ENCODE data around the gene RNF40.
"Not testable (repeated sequence)": the region's sequence is repeated elsewhere in the genome, so short reads cannot be mapped to it uniquely, and the experiment has no call there.

The RNF40 gene

GRCh38 chr16:30783280-30784109 is 21.4 kb downstream of the RNF40 start:
- DNase-seq: no peak

GRCh38 chr16:30784215-30784614 is 22.1 kb downstream of the RNF40 start:
- no peak for DNase-seq

- DNase-seq: no peak
Observed at GRCh38 chr16:30785126-30786106, 23.3 kb downstream of the RNF40 start.

- peak; percentile 38 for DNase-seq
Observed at GRCh38 chr16:30786115-30786935, 24.2 kb downstream of the RNF40 start.

- peak; percentile 44 for DNase-seq
Observed at GRCh38 chr16:30786936-30787612, 25.0 kb downstream of the RNF40 start, which contains the start of gene ZNF629. Gene ZNF629 (minus strand): TSS chr16:30787205. CDS start chr16:30784482, 2,723 bp downstream.

- no peak for DNase-seq
Observed at GRCh38 chr16:30787613-30788378, 25.7 kb downstream of the RNF40 start.

- DNase-seq: no peak
Observed at GRCh38 chr16:30793508-30794069, 31.5 kb downstream of the RNF40 start.

GRCh38 chr16:30794634-30795033 is 32.5 kb downstream of the RNF40 start:
- no peak for DNase-seq

- DNase-seq: no peak
Observed at GRCh38 chr16:30797670-30798309, 35.7 kb downstream of the RNF40 start.

- no peak for DNase-seq
Observed at GRCh38 chr16:30802936-30803335, 40.8 kb downstream of the RNF40 start.

GRCh38 chr16:30805056-30805369 is 42.9 kb downstream of the RNF40 start:
- peak; percentile 47 for DNase-seq

GRCh38 chr16:30805370-30806169 is 43.4 kb downstream of the RNF40 start:
- DNase-seq: peak; percentile 63

GRCh38 chr16:30808146-30808545 is 46.0 kb downstream of the RNF40 start:
- no peak for DNase-seq

- DNase-seq: not testable (repeated sequence)
Observed at GRCh38 chr16:30808890-30809426, 46.8 kb downstream of the RNF40 start.

GRCh38 chr16:30809675-30810074 is 47.6 kb downstream of the RNF40 start:
- DNase-seq: not testable (repeated sequence)

GRCh38 chr16:30813821-30814189 is 51.7 kb downstream of the RNF40 start:
- no peak for DNase-seq

- DNase-seq: no peak
Observed at GRCh38 chr16:30816769-30817168, 54.6 kb downstream of the RNF40 start.

GRCh38 chr16:30820952-30821421 is 58.9 kb downstream of the RNF40 start:
- no peak for DNase-seq

GRCh38 chr16:30821441-30821840 is 59.3 kb downstream of the RNF40 start:
- DNase-seq: not testable (repeated sequence)
